OCI-LY7 (cell line): ENCODE results near the gene ZNF148. TPM values are rescaled to one million over a fixed set of nuclear protein-coding genes. Genes with fewer than 3 reads are reported as not detected.

Experiments used
- BruUV-seq: library from RNA; stranded (reverse); fragments of 400-500 nt; replicated peaks from 2 replicates; lab custom pipeline; 2021; lab: Mats Ljungman, UMichigan
- CTCF ChIA-PET: fragments of 300-600 bp; sonication (Branson Sonifier 250); formaldehyde crosslinking; loops from one replicate; lab custom pipeline; 2022; ENCODE audit warnings: antibody characterized with exemption; ENCODE audit not compliant: unreplicated experiment; lab: Charles Lee
- POLR2A ChIA-PET: fragments of 300-600 bp; sonication (Branson Sonifier 250); formaldehyde crosslinking; loops from one replicate; lab custom pipeline; 2022; ENCODE audit warnings: antibody characterized with exemption; lab: Charles Lee
- DNase-seq: peaks from one replicate; pipeline ENCODE4 v3.0.0-alpha.2; 2015; ENCODE audit warnings: low spot score
- H2AFZ ChIP-seq: fragments of 200-600 bp; sonication (generic), shearing (Covaris generic); 2 replicates; pipeline ENCODE4 v1.6.1; 2014; ENCODE audit warnings: mild to moderate bottlenecking, antibody characterized with exemption, low read length, moderate library complexity
- H3K27ac ChIP-seq: fragments of 200-600 bp; sonication (generic); 2 replicates; pipeline ENCODE4 v1.5.1; 2014; ENCODE audit warnings: mixed run types, low read depth, mild to moderate bottlenecking, moderate library complexity, low read length, inconsistent platforms; ENCODE audit not compliant: poor library complexity, severe bottlenecking
- H3K36me3 ChIP-seq: fragments of 200-600 bp; sonication (generic); 2 replicates; pipeline ENCODE4 v1.6.1; 2014; ENCODE audit warnings: mild to moderate bottlenecking, antibody characterized with exemption, low read length, moderate library complexity, mixed read lengths; ENCODE audit not compliant: insufficient read depth
- H3K4me1 ChIP-seq: fragments of 200-600 bp; sonication (generic); 2 replicates; pipeline ENCODE4 v1.5.1; 2014; ENCODE audit warnings: mild to moderate bottlenecking, low read length; ENCODE audit not compliant: insufficient read depth, poor library complexity, severe bottlenecking
- H3K4me2 ChIP-seq: fragments of 200-600 bp; sonication (generic); 2 replicates; pipeline ENCODE4 v1.6.1; 2014; ENCODE audit warnings: mild to moderate bottlenecking, low read length
- H3K4me3 ChIP-seq: fragments of 200-600 bp; sonication (generic); 2 replicates; pipeline ENCODE4 v1.5.1; 2014; ENCODE audit warnings: mild to moderate bottlenecking, low read depth, low read length; ENCODE audit not compliant: poor library complexity, severe bottlenecking
- H3K79me2 ChIP-seq: fragments of 200-600 bp; sonication (generic); 2 replicates; pipeline ENCODE4 v1.6.1; 2016; ENCODE audit warnings: low read depth, mild to moderate bottlenecking, low read length, moderate library complexity, mixed read lengths; ENCODE audit not compliant: insufficient read depth
- H3K9me2 ChIP-seq: fragments of 200-600 bp; sonication (generic); 2 replicates; pipeline ENCODE4 v1.6.1; 2016; ENCODE audit warnings: mild to moderate bottlenecking, low read length, mixed read lengths; ENCODE audit not compliant: insufficient read depth
- H3K9me3 ChIP-seq: fragments of 200-600 bp; sonication (generic); 2 replicates; pipeline ENCODE4 v1.6.1; 2014; ENCODE audit warnings: mild to moderate bottlenecking, mixed run types, low read length, mixed read lengths
- H4K20me1 ChIP-seq: fragments of 200-600 bp; sonication (generic); 2 replicates; pipeline ENCODE4 v1.6.1; 2014; ENCODE audit warnings: mild to moderate bottlenecking, antibody characterized with exemption, low read length, moderate library complexity, mixed read lengths; ENCODE audit not compliant: insufficient read depth
- EZH2phosphoT487 ChIP-seq: fragments of 200-600 bp; sonication (generic); IDR thresholded peaks from 2 replicates; pipeline ENCODE4 v1.6.1; 2018; ENCODE audit warnings: low read depth, borderline replicate concordance, mild to moderate bottlenecking, mixed run types, antibody characterized with exemption, low read length, moderate library complexity, mixed read lengths
- intact Hi-C: fragments of 100-400 bp; cut with micrococcal nuclease; formaldehyde crosslinking; loops from one replicate; pipeline ENCODE4 v1.10.0; 2022; ENCODE audit not compliant: unreplicated experiment
- total RNA-seq, 2 experiments: library from RNA; depleted of rRNA in 1 of 2; stranded (reverse); fragments of >200 nt in 1 of 2; shearing (Covaris generic) in 1 of 2; gene quantifications; 2 replicates each; pipeline ENCODE4 v1.2.3, GENCODE V29; 2014 to 2022
- TF ChIP-seq, protein P1 (sequence below): fragments of 200-600 bp; sonication (generic); conservative IDR thresholded peaks from 2 replicates; pipeline ENCODE4 v1.5.1; 2014; ENCODE audit warnings: mild to moderate bottlenecking, antibody characterized with exemption, low read length, moderate library complexity, mixed read lengths

Gene ZNF148
- total RNA-seq, 2 experiments from 2014 or later = 19.8 to 35.4 TPM

DNA sequence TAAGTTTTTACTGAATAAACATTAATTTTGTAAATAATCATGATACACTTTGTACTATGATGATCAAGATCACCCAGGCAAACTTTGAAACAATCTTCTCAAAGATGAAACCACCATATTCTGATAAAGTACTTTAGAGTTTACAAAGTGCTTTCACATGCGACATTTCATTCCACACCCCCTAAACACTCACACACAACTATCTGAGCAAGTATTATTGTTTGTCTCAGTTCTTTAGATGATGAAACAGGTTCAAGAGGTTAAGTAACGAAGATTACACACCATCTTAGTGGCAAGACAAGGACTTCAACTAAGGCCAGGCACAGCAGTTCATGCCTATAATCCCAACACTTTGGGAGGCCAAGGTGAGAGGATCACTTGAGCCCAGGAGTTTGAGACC is 37.6 kb downstream of the ZNF148 start:
- Histone ChIP-seq H3K4me3 (no peak overlapping the region), H2AFZ (no peak overlapping the region), H3K9me3 (peaks cover 22% of the 10 kb centered on the region), H4K20me1 (no peaks in the 10 kb centered on the region), H3K27ac (no peak overlapping the region), H3K36me3 (peaks cover 23% of the 10 kb centered on the region), H3K79me2 (peaks cover 97% of the 10 kb centered on the region), H3K9me2 (no peaks in the 10 kb centered on the region), H3K4me1 (no peaks in the 10 kb centered on the region), H3K4me2 (no peak overlapping the region)
- DNase-seq = no peak
- intact Hi-C loops = no loop called here
- ChIA-PET POLR2A (no interaction called here), CTCF (no interaction called here)
- no TSS peak for BruUV-seq
- TF ChIP-seq EZH2phosphoT487 = no peak
- TF ChIP-seq, protein P1, sequence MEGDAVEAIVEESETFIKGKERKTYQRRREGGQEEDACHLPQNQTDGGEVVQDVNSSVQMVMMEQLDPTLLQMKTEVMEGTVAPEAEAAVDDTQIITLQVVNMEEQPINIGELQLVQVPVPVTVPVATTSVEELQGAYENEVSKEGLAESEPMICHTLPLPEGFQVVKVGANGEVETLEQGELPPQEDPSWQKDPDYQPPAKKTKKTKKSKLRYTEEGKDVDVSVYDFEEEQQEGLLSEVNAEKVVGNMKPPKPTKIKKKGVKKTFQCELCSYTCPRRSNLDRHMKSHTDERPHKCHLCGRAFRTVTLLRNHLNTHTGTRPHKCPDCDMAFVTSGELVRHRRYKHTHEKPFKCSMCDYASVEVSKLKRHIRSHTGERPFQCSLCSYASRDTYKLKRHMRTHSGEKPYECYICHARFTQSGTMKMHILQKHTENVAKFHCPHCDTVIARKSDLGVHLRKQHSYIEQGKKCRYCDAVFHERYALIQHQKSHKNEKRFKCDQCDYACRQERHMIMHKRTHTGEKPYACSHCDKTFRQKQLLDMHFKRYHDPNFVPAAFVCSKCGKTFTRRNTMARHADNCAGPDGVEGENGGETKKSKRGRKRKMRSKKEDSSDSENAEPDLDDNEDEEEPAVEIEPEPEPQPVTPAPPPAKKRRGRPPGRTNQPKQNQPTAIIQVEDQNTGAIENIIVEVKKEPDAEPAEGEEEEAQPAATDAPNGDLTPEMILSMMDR = no peak

DNA sequence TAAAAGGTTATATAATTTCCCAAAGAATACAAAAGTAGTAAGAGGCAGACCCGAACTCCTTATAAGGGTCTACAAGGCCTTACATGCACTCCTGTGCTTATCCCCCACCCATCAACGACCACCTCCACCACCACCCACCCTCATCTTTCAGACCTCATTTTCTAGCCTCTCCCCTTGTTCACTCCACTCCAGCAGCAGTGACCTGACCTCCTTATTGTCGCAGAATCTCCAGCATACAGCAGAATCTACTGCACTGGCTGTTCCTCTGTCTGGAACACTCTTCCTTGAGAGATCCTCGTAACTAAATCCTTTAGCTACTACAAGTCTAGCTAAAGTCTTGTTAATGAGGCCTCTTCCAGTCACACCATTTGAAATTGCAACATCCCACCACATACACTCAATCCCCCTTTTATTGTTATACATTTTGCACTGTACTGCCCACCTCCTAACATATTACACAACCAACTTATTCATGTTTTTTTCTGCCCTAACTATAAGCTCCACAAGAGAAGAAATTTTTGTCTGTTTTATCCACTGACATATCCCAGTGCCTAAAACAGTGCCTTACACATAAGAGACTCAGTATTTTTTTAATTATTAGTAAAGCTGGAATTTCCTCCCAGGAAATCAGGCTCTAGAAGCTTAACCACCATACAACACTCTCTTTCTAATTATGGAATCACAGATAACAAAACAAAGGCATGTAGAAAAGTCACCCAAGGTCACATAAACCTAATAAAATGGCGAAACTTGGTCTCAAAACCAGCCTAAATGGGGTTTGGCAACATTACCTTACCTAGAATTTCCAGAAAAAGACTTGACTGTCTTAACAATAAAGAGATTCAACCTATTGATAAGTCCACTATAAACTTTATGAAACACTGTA is 40.2 kb downstream of the ZNF148 start:
- TF ChIP-seq, protein P1 = no peak
- TF ChIP-seq EZH2phosphoT487 = no peak
- Histone ChIP-seq H3K4me1 (no peaks in the 10 kb centered on the region), H3K27ac (no peak overlapping the region), H3K4me3 (no peak overlapping the region), H3K36me3 (peaks cover 26% of the 10 kb centered on the region), H3K9me2 (no peaks in the 10 kb centered on the region), H3K4me2 (no peak overlapping the region), H3K79me2 (peaks cover 94% of the 10 kb centered on the region), H2AFZ (no peak overlapping the region), H4K20me1 (peaks cover 4% of the 10 kb centered on the region; the same call in 1 of the 2 replicates), H3K9me3 (peaks cover 18% of the 10 kb centered on the region)
- ChIA-PET CTCF (no interaction called here), POLR2A (interaction anchor here (0.5 to 0.9 kb wide), 3 partner anchors 15 to 73 kb away, joined by 3 to 4 read pairs (median 3); no protein-coding TSS in a partner anchor)
- intact Hi-C loops = no loop called here
- no TSS peak for BruUV-seq
- no peak for DNase-seq

DNA sequence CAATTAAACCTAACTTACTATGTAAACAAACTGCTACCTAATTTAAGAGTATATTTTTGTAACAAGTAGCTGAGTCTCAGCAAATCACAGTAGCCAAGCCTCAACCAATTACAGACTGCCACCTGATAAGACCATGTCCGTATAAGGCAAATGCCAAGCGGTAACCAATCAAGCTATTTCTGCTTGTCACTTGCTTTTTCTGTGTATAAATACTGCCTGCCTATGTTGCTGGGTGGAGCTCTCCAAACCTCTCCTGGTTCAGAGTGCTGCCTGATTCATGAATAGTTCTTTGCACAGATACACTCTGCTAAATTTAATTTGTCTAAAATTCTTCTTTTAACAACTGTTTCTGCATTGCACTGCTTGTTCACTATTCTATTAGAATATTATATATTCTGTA is 42.6 kb downstream of the ZNF148 start:
- H3K79me2 ChIP-seq = peaks cover 77% of the 10 kb centered on the region
- H3K4me2 ChIP-seq = no peak overlapping the region
- H3K4me3 ChIP-seq = no peak overlapping the region
- H4K20me1 ChIP-seq = peaks cover 4% of the 10 kb centered on the region; the same call in 1 of the 2 replicates
- H2AFZ ChIP-seq = no peak overlapping the region
- CTCF ChIA-PET = no interaction called here
- H3K36me3 ChIP-seq = peaks cover 25% of the 10 kb centered on the region
- peaks cover 10% of the 10 kb centered on the region for H3K9me3 ChIP-seq
- no peaks in the 10 kb centered on the region for H3K4me1 ChIP-seq
- H3K27ac ChIP-seq = no peak overlapping the region
- POLR2A ChIA-PET = interaction anchor here (0.9 to 1.5 kb wide), 4 partner anchors 9 to 38 kb away, joined by 3 to 5 read pairs (median 4); no protein-coding TSS in a partner anchor
- DNase-seq = no peak
- H3K9me2 ChIP-seq = no peaks in the 10 kb centered on the region
- intact Hi-C loops = no loop called here
- TF ChIP-seq, protein P1 = no peak
- TF ChIP-seq EZH2phosphoT487 = no peak
- BruUV-seq = no TSS peak
